ENCODE data around the gene KIF12. TPM values are rescaled to one million over a fixed set of nuclear protein-coding genes. Genes with fewer than 3 reads are reported as not detected.

The KIF12 gene
- total RNA-seq = 0.06 TPM in 1 of 2 replicates, not detected in the other

GRCh38 chr9:114098936-114099668, at the start of gene KIF12:
KIF12 (minus strand) TSS chr9:114099292; CDS start chr9:114099276, 16 bp downstream.

GRCh38 chr9:114078021-114078780, 20.9 kb downstream of the KIF12 start, which contains the start of gene AMBP:
AMBP (minus strand) TSS chr9:114078300; CDS start chr9:114078209, 91 bp downstream.

Other genes starting within 250 kb of the KIF12 start
- gene ZNF618, start 223.0 kb downstream of the KIF12 start, total RNA-seq = 6.2 and 23.3 TPM in 2 replicates
- not detected in 2 replicates for gene AMBP, start 21.0 kb downstream of the KIF12 start, total RNA-seq
- 2.6 and 7.8 TPM in 2 replicates for gene COL27A1, start 56.2 kb upstream of the KIF12 start, total RNA-seq
- not detected in 2 replicates for gene ORM1, start 223.8 kb upstream of the KIF12 start, total RNA-seq
- gene ORM2, start 230.6 kb upstream of the KIF12 start, total RNA-seq = not detected in 2 replicates